Activated CD4-positive, alpha-beta memory T cell treated with anti-CD3 and anti-CD28 coated beads for 36 hours (primary cell): ENCODE measurements around the gene CT47A1. TPM values are rescaled to one million over a fixed set of nuclear protein-coding genes. Genes with fewer than 3 reads are reported as not detected.
"Not testable (repeated sequence)": the region's sequence is repeated elsewhere in the genome, so short reads cannot be mapped to it uniquely, and the experiment has no call there.

Source experiments
- CTCF ChIA-PET: fragments of 350-600 bp; sonication (Branson Sonifier 250); formaldehyde crosslinking; loops from one replicate; lab custom pipeline; 2021; ENCODE audit warnings: antibody characterized with exemption, inconsistent platforms; lab: Charles Lee
- POLR2A ChIA-PET: fragments of 350-600 bp; sonication (Branson Sonifier 250); formaldehyde crosslinking; loops from one replicate; lab custom pipeline; 2021; ENCODE audit warnings: antibody characterized with exemption; lab: Charles Lee
- DNase-seq: peaks from one replicate; pipeline ENCODE4 v3.0.0-alpha.2; 2020
- H3K27ac Mint-ChIP-seq: one replicate; pipeline ENCODE4 v1.8.0; 2021; ENCODE audit warnings: mixed read lengths
- H3K27me3 Mint-ChIP-seq: one replicate; pipeline ENCODE4 v1.8.0; 2021; ENCODE audit warnings: mixed read lengths
- H3K36me3 Mint-ChIP-seq: one replicate; pipeline ENCODE4 v1.8.0; 2021; ENCODE audit warnings: mixed read lengths
- H3K4me1 Mint-ChIP-seq: one replicate; pipeline ENCODE4 v1.8.0; 2021; ENCODE audit warnings: low read depth, mixed read lengths
- H3K4me3 Mint-ChIP-seq: one replicate; pipeline ENCODE4 v1.8.0; 2021; ENCODE audit warnings: mild to moderate bottlenecking, mixed read lengths
- H3K9me3 Mint-ChIP-seq: one replicate; pipeline ENCODE4 v1.8.0; 2021; ENCODE audit warnings: mixed read lengths
- intact Hi-C: fragments of 100-400 bp; cut with micrococcal nuclease; formaldehyde crosslinking; loops from one replicate; pipeline ENCODE4 v1.15.1; 2023
- total RNA-seq, 2 experiments: library from RNA; stranded (reverse); gene quantifications; one replicate each; pipeline ENCODE4 v1.2.3, GENCODE V29; 2021

Gene CT47A1
- not detected for total RNA-seq

DNA sequence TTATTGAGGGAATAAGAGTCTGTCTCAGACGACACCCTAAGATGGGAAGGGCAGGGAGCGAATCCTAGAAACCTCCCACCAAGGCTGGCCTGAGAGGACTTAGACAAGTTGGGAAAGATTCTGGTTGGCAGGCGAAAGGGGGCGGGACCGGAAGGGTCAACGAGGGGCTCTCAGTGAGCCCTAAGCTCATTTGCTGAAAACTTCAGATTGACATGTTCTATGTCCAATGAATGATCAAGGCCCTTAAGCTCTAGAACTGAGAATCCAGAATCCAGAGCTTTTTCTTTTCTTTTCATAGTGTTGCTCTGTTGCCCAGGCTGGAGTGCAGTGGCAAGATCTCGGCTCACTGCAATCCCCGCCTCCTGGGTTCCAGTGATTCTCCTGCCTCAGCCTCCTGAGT is at the start of gene CT47A1:
TSS of gene CT47A1 (minus strand) at position 101 of the 400 bp plus-strand sequence. CDS start 231 bp downstream, outside the sequence.
- H3K4me3 Mint-ChIP-seq, POLR2A ChIA-PET, H3K27ac Mint-ChIP-seq, intact Hi-C loops, H3K36me3 Mint-ChIP-seq, DNase-seq, H3K27me3 Mint-ChIP-seq, H3K4me1 Mint-ChIP-seq, CTCF ChIA-PET, H3K9me3 Mint-ChIP-seq: not testable (repeated sequence)

DNA sequence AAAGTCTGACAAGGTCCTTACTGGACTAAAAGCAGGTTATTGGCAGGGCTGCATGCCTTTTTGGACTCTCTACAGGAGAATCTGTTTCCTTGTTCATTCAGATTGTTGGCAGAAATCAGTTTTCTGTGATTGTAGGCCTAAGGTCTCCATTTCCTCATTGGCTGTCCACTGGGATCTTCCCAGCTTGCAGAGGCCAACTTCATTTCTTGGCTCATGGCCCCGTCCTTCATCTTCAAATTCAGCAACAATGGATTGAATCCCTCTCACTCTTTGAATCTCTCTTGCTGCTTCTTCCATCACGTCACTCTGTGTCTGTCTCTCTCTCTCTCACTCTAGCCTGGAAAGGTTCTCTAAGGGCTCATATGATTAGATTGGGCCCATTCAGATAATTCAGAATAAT is 47.0 kb upstream of the CT47A1 start:
- Mint-ChIP-seq H3K36me3 (no peaks in the 10 kb centered on the region), H3K4me3 (no peak overlapping the region), H3K9me3 (no peaks in the 10 kb centered on the region), H3K27me3 (no peaks in the 10 kb centered on the region), H3K4me1 (no peaks in the 10 kb centered on the region), H3K27ac (no peak overlapping the region)
- DNase-seq = no peak
- POLR2A ChIA-PET = no interaction called here
- CTCF ChIA-PET = no interaction called here
- intact Hi-C loops = no loop called here

DNA sequence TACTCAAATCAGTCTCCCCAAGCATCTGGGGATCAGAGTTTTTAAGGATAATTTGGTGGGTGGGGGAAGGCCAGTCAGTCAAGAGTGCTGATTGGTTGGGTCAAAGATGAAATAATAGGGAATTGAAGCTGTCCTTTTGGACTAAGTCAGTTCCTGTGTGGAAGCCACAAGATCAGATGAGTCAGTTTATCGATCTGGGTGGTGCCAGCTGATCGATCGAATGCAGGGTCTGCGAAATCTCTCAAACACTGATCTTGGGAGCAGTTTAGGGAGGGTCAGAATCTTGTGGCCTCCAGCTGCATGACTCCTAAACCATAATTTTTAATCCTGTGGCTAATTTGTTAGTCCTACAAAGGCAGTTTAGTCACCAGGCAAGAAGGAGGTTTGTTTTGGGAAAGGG is 44.5 kb upstream of the CT47A1 start:
- CTCF ChIA-PET = no interaction called here
- intact Hi-C loops = no loop called here
- H3K36me3 Mint-ChIP-seq = no peaks in the 10 kb centered on the region
- no peak for DNase-seq
- H3K27me3 Mint-ChIP-seq = no peaks in the 10 kb centered on the region
- no peak overlapping the region for H3K4me3 Mint-ChIP-seq
- no peaks in the 10 kb centered on the region for H3K4me1 Mint-ChIP-seq
- POLR2A ChIA-PET = no interaction called here
- no peaks in the 10 kb centered on the region for H3K9me3 Mint-ChIP-seq
- no peak overlapping the region for H3K27ac Mint-ChIP-seq

DNA sequence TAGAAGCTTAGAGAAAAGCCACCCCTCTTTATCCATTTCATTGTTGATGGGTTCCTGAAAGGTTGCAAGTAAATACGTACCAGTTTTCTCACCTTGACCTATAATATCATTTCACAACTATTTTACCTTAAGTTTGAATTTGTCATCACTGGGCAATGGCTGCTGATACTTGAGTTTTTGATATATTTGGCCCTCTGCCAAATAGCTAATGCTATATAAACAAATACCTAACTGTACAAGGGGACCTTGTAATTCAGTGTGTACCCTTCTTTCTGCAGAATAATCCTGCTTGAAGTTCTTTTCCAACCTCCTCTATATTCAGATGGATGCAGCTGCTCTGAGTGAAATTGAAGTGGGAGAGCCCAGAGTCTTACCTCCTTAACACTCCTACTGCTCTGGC is 42.9 kb upstream of the CT47A1 start:
- CTCF ChIA-PET = interaction anchor here (0.9 kb wide), 1 partner anchor 11 kb away, joined by 3 read pairs; no protein-coding TSS in a partner anchor
- H3K4me1 Mint-ChIP-seq = no peaks in the 10 kb centered on the region
- DNase-seq = no peak

DNA sequence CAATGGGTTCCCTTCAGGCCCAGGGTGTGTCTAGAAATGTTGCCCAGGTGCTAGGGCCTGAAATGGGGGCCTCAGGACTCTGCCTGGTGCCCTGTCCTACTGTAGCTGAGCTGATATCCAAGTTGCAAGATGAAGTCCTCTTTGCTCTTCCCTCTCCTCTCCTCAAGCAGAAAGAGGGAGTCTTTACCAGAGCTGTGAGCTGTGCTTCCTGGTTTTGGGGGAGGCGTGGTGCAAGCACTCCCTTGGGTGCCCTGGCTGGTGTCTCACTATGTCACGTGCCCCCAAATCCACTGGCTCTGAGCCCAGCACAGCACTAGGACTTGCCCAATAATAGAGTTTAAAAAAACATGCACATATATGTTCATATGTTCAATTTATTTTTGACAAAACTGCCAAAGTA is 29.3 kb upstream of the CT47A1 start:
- H3K4me3 Mint-ChIP-seq = no peak overlapping the region
- ChIA-PET POLR2A (no interaction called here), CTCF (no interaction called here)

More for the DNA sequence above, 42.9 kb upstream of the CT47A1 start:
- POLR2A ChIA-PET = no interaction called here
- no peaks in the 10 kb centered on the region for H3K36me3 Mint-ChIP-seq
- H3K4me3 Mint-ChIP-seq = no peak overlapping the region
- intact Hi-C loops = no loop called here
- no peak overlapping the region for H3K27ac Mint-ChIP-seq
- H3K27me3 Mint-ChIP-seq = no peaks in the 10 kb centered on the region
- H3K9me3 Mint-ChIP-seq = no peaks in the 10 kb centered on the region

DNA sequence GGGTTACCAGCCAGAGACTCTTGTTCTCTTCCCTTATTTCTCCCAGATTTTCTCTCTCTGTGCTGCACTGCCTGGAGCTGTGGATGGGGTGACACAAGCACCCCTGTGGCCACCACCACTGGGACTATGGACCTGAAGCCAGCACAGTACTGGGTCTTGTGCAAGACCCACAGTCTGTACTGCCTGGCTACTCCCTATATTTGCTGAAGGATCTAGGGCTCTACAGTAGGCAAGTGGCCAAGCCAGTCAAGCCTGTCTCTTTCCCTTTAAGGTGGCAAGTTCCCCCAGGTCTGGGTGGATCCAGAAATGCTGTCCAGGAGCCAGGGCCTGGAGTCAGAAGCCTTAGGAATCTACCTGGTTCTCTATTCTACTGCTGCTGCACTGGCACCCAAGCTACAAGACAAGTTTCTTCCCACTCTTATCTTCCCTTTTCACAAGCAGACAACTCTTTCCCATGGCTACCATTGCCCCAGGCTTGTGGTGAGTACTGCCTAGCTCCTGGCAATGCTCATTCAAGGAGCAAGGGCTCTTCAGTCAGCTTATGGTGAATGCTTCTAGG is 28.4 kb upstream of the CT47A1 start:
- ChIA-PET POLR2A (no interaction called here), CTCF (no interaction called here)
- no peak overlapping the region for H3K27ac Mint-ChIP-seq
- no peaks in the 10 kb centered on the region for H3K4me1 Mint-ChIP-seq
- H3K4me3 Mint-ChIP-seq = no peak overlapping the region
- no peaks in the 10 kb centered on the region for H3K9me3 Mint-ChIP-seq
- no peaks in the 10 kb centered on the region for H3K36me3 Mint-ChIP-seq
- DNase-seq = no peak
- no peaks in the 10 kb centered on the region for H3K27me3 Mint-ChIP-seq
- intact Hi-C loops = no loop called here

More for the DNA sequence above, 29.3 kb upstream of the CT47A1 start:
- no peak for DNase-seq
- Mint-ChIP-seq H3K9me3 (no peaks in the 10 kb centered on the region), H3K36me3 (no peaks in the 10 kb centered on the region), H3K27me3 (no peaks in the 10 kb centered on the region), H3K27ac (no peak overlapping the region), H3K4me1 (no peaks in the 10 kb centered on the region)
- intact Hi-C loops = no loop called here

DNA sequence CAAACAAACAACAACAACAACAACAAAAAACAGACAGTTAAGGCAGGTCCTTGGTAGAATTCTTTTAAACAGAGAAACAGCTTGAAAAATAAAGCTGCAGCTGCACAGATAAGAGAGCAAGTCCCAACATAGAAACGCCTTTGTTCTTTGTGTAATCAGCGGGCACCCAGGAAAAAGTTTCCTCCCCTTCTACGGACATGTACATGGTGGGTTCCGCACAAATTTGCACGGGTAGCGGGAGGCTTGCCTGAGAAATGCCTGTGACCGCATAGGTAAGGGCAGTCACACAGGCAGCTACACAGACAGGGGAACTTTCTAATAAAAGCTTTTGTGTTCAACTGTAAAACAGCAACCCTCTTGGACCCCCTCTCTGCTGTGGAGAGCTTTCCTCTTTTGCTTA is 25.7 kb upstream of the CT47A1 start:
- Mint-ChIP-seq H3K4me1 (no peaks in the 10 kb centered on the region), H3K4me3 (no peak overlapping the region), H3K27me3 (no peaks in the 10 kb centered on the region), H3K27ac (no peak overlapping the region), H3K36me3 (no peaks in the 10 kb centered on the region), H3K9me3 (no peaks in the 10 kb centered on the region)
- DNase-seq = no peak
- ChIA-PET POLR2A (no interaction called here), CTCF (no interaction called here)
- intact Hi-C loops = no loop called here

DNA sequence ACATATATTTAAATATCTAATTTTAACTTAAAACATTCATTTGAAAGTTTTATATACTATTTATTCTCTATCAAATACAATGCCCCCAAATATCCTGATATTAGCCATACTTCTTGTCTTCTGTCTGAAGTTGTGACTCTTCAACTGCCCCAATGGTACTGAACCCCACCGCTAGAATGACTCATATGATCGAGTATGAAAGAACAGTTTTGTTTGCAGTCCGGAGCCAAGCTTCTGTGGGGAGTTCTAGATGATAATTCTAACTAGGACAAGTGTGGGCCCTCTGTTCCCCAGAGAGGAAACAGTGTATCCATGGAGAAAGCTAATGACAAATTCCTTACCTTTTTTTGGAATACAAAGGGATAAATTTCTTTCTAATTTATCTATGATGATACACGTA is 24.7 kb upstream of the CT47A1 start:
- intact Hi-C loops = no loop called here
- peaks cover 2% of the 10 kb centered on the region for H3K9me3 Mint-ChIP-seq
- no peak for DNase-seq
- no peaks in the 10 kb centered on the region for H3K36me3 Mint-ChIP-seq
- H3K27ac Mint-ChIP-seq = no peak overlapping the region
- POLR2A ChIA-PET = no interaction called here
- CTCF ChIA-PET = interaction anchor here (0.9 kb wide), 1 partner anchor 9 kb away, joined by 3 read pairs; no protein-coding TSS in a partner anchor
- no peak overlapping the region for H3K4me3 Mint-ChIP-seq
- peaks cover 1% of the 10 kb centered on the region for H3K27me3 Mint-ChIP-seq
- H3K4me1 Mint-ChIP-seq = no peaks in the 10 kb centered on the region

DNA sequence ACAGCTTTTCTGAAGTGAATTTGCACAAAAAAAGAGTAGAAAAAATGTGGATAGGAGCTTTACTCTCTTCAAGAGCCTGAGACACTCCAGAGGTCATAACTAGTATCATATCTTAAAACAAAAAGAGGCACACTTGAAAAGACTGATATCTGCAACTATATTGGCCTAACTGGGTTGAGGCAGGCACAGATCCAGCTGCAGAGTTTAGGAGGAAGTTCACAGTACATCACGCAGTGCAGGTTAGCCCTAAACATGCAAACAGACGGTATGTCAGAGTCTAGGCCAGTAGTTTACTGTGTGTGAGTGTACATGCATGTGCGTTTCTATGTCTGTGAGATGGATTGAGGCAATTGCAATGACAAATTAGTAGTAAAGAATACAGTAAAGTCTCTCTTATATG is 24.2 kb upstream of the CT47A1 start:
- ChIA-PET CTCF (interaction anchor here (0.9 kb wide), 1 partner anchor 9 kb away, joined by 3 read pairs; no protein-coding TSS in a partner anchor), POLR2A (no interaction called here)

DNA sequence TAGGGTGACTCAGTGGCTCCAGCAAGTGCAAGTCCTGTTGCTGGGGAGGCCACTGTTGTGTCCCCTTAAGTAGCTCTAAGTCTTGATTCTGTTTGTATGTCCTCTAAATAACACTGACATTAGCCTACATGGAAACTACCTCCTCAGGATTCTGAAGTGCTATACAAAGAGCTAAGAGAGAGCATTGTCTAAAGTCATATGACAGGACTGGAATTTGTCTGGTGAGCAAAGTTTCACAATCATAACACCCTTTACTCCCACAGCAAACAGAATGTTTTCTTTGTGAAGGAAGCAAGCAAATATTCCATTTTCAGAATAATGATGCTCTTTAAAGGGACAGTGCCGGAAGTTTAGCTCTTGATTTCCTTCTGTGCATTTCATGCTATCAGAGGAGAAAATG is 23.4 kb upstream of the CT47A1 start:
- ChIA-PET POLR2A (no interaction called here), CTCF (no interaction called here)
- peaks cover 2% of the 10 kb centered on the region for H3K9me3 Mint-ChIP-seq
- no peak overlapping the region for H3K27ac Mint-ChIP-seq
- DNase-seq = no peak
- no peaks in the 10 kb centered on the region for H3K36me3 Mint-ChIP-seq
- no peaks in the 10 kb centered on the region for H3K4me1 Mint-ChIP-seq
- peaks cover 1% of the 10 kb centered on the region for H3K27me3 Mint-ChIP-seq
- intact Hi-C loops = no loop called here
- H3K4me3 Mint-ChIP-seq = no peak overlapping the region

More for the DNA sequence above, 24.2 kb upstream of the CT47A1 start:
- peaks cover 2% of the 10 kb centered on the region for H3K9me3 Mint-ChIP-seq
- H3K4me3 Mint-ChIP-seq = no peak overlapping the region
- H3K27me3 Mint-ChIP-seq = peaks cover 1% of the 10 kb centered on the region
- no peaks in the 10 kb centered on the region for H3K36me3 Mint-ChIP-seq
- no peaks in the 10 kb centered on the region for H3K4me1 Mint-ChIP-seq
- no peak for DNase-seq
- H3K27ac Mint-ChIP-seq = no peak overlapping the region
- intact Hi-C loops = no loop called here

DNA sequence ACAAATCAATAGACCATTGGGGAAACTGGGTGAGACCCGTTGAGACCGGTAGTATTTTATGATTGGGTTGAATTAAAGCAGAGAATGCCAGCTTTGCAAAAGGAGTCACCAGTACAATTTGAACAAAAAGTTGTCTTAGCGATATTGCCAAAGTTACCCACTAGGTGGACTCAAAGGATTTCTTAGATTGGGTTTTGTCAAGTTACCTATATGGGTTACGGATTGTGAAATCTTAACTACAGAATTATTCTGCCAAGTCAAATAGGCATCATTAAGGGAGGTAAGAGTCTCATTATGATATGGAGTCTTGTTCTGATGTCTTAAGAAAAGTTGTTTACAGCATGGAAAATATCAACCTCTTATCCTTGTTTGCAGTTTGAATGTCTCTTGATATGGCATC is 15.0 kb upstream of the CT47A1 start:
- H3K27me3 Mint-ChIP-seq = no peaks in the 10 kb centered on the region

DNA sequence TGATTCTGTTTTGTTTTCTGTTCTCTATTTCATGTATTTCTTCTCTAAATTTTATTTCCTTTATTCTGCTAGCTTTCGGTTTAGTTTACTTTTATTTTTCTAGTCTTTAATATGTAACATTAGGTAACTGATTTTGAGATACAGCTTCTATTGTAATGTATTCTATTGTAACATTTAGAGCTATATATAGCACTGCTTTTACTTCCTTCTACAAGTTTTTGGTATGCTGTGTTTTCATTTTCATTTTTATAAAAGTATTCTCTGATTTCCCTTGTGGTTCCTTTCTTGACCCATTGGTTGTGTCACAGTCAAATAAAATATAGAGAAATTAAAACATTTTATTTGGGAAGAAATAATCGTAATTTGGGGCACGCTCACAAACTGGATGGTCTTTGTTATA is 13.9 kb upstream of the CT47A1 start:
- no peak for DNase-seq
- Mint-ChIP-seq H3K27ac (no peak overlapping the region), H3K36me3 (no peaks in the 10 kb centered on the region), H3K4me1 (peaks cover 3% of the 10 kb centered on the region), H3K9me3 (no peaks in the 10 kb centered on the region), H3K27me3 (no peaks in the 10 kb centered on the region), H3K4me3 (no peak overlapping the region)
- POLR2A ChIA-PET = no interaction called here
- CTCF ChIA-PET = no interaction called here
- intact Hi-C loops = no loop called here

More for the DNA sequence above, 15.0 kb upstream of the CT47A1 start:
- intact Hi-C loops = no loop called here
- ChIA-PET CTCF (interaction anchor here (1.0 kb wide), 1 partner anchor 9 kb away, joined by 3 read pairs; no protein-coding TSS in a partner anchor), POLR2A (no interaction called here)
- no peaks in the 10 kb centered on the region for H3K9me3 Mint-ChIP-seq
- no peak overlapping the region for H3K4me3 Mint-ChIP-seq
- H3K27ac Mint-ChIP-seq = no peak overlapping the region
- no peaks in the 10 kb centered on the region for H3K36me3 Mint-ChIP-seq
- no peak for DNase-seq
- peaks cover 3% of the 10 kb centered on the region for H3K4me1 Mint-ChIP-seq

DNA sequence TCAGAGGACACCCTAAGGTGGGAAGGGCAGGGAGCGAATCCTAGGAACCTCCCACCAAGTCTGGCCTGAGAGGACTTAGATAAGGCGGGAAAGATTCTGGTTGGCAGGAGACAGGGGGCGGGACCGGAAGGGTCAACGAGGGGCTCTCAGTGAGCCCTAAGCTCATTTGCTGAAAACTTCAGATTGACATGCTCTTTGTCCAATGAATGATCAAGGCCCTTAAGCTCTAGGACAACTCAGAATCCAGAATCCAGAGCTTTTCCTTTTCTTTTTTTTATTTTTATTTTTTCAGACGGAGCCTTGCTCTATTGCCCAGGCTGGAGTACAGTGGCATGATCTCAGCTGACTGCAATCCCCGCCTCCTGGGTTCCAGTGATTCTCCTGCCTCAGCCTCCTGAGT is 29.1 kb downstream of the CT47A1 start, which contains the start of gene CT47A7:
TSS of gene CT47A7 (minus strand) at position 101 of the 400 bp plus-strand sequence. CDS start 255 bp downstream, outside the sequence.
- H3K4me1 Mint-ChIP-seq, intact Hi-C loops, H3K27me3 Mint-ChIP-seq, H3K9me3 Mint-ChIP-seq, H3K4me3 Mint-ChIP-seq, DNase-seq, CTCF ChIA-PET, POLR2A ChIA-PET, H3K36me3 Mint-ChIP-seq, H3K27ac Mint-ChIP-seq: not testable (repeated sequence)
